NCI-H128 (cell line): ENCODE measurements around the gene STEAP3.
"Not testable (repeated sequence)": the region's sequence is repeated elsewhere in the genome, so short reads cannot be mapped to it uniquely, and the experiment has no call there.

Experiments
- DNase-seq: peaks from one replicate; lab custom pipeline; 2025; ENCODE audit not compliant: unreplicated experiment; lab: John Stamatoyannopoulos, UW

STEAP3 gene

GRCh38 chr2:119260646-119261492 lies 37.2 kb downstream of the STEAP3 start:
- DNase-seq: no peak

GRCh38 chr2:119261493-119262225 lies 38.0 kb downstream of the STEAP3 start:
- DNase-seq: no peak

GRCh38 chr2:119263025-119263424 lies 39.4 kb downstream of the STEAP3 start:
- no peak for DNase-seq

GRCh38 chr2:119263656-119264055 lies 40.0 kb downstream of the STEAP3 start:
- DNase-seq: no peak

- no peak for DNase-seq
Measured at GRCh38 chr2:119264781-119265692, 41.4 kb downstream of the STEAP3 start.

GRCh38 chr2:119265693-119266066 lies 42.0 kb downstream of the STEAP3 start:
- no peak for DNase-seq

GRCh38 chr2:119266091-119266589 lies 42.5 kb downstream of the STEAP3 start:
- no peak for DNase-seq

- DNase-seq: no peak
Measured at GRCh38 chr2:119267604-119268003, 44.0 kb downstream of the STEAP3 start.

- DNase-seq: no peak
Measured at GRCh38 chr2:119276864-119277263, 53.2 kb downstream of the STEAP3 start.

GRCh38 chr2:119278385-119278784 lies 54.8 kb downstream of the STEAP3 start:
- not testable (repeated sequence) for DNase-seq

- DNase-seq: no peak
Measured at GRCh38 chr2:119278946-119279345, 55.3 kb downstream of the STEAP3 start.

- DNase-seq: no peak
Measured at GRCh38 chr2:119279666-119280065, 56.0 kb downstream of the STEAP3 start.

- no peak for DNase-seq
Measured at GRCh38 chr2:119280680-119281079, 57.0 kb downstream of the STEAP3 start.

GRCh38 chr2:119282146-119282995 lies 58.7 kb downstream of the STEAP3 start:
- DNase-seq: no peak

- DNase-seq: no peak
Measured at GRCh38 chr2:119282996-119283511, 59.4 kb downstream of the STEAP3 start.

GRCh38 chr2:119283873-119284331 lies 60.3 kb downstream of the STEAP3 start:
- DNase-seq: no peak

GRCh38 chr2:119286661-119287060 lies 63.0 kb downstream of the STEAP3 start:
- DNase-seq: no peak

GRCh38 chr2:119288576-119288975 lies 64.9 kb downstream of the STEAP3 start:
- DNase-seq: no peak

GRCh38 chr2:119289093-119289492 lies 65.5 kb downstream of the STEAP3 start:
- DNase-seq: no peak

GRCh38 chr2:119289642-119290041 lies 66.0 kb downstream of the STEAP3 start:
- no peak for DNase-seq
